ENCODE results near the gene CMTM3.

GRCh38 chr16:66661210-66661560, 56.7 kb downstream of the CMTM3 start:
- TF ChIP-seq POLR2AphosphoS5 (IDR thresholded peaks at IDR 0.05) (no peak), CTCF (IDR thresholded peaks at IDR 0.05) (no peak)
